Mucosa of rectum (tissue), 2 donors: ENCODE measurements around the gene ROR2.

Source experiments
- H3K27ac ChIP-seq, 2 donors: one replicate each; pipeline ENCODE4 v1.7.0; 2013; ENCODE audit warnings: inconsistent platforms in 2 of 2, low read depth in 2 of 2, low read length in 2 of 2
- H3K27me3 ChIP-seq, 2 donors: one replicate each; pipeline ENCODE4 v1.7.0; 2013; ENCODE audit warnings: low read length in 2 of 2; ENCODE audit not compliant: control insufficient read depth in 2 of 2, insufficient read depth in 2 of 2
- H3K36me3 ChIP-seq, 2 donors: one replicate each; pipeline ENCODE4 v1.7.0; 2013; ENCODE audit warnings: low read length in 2 of 2; ENCODE audit not compliant: control insufficient read depth in 2 of 2, insufficient read depth in 2 of 2
- H3K4me1 ChIP-seq, 2 donors: one replicate each; pipeline ENCODE4 v1.7.0; 2013; ENCODE audit warnings: low read length in 2 of 2, mild to moderate bottlenecking in 1 of 2; ENCODE audit not compliant: control insufficient read depth in 2 of 2, insufficient read depth in 2 of 2
- H3K4me3 ChIP-seq, 2 donors: one replicate each; pipeline ENCODE4 v1.7.0; 2013; ENCODE audit warnings: low read length in 2 of 2
- H3K9ac ChIP-seq, 2 donors: one replicate each; pipeline ENCODE4 v1.7.0; 2013; ENCODE audit warnings: low read length in 2 of 2, low read depth in 1 of 2, mild to moderate bottlenecking in 1 of 2
- H3K9me3 ChIP-seq, 2 donors: one replicate each; pipeline ENCODE4 v1.7.0; 2013; ENCODE audit warnings: low read length in 2 of 2; ENCODE audit not compliant: control insufficient read depth in 2 of 2
- donor health status: healthy.
- donor health status: Normal muscosa, but diverticular disease.

The ROR2 gene

DNA sequence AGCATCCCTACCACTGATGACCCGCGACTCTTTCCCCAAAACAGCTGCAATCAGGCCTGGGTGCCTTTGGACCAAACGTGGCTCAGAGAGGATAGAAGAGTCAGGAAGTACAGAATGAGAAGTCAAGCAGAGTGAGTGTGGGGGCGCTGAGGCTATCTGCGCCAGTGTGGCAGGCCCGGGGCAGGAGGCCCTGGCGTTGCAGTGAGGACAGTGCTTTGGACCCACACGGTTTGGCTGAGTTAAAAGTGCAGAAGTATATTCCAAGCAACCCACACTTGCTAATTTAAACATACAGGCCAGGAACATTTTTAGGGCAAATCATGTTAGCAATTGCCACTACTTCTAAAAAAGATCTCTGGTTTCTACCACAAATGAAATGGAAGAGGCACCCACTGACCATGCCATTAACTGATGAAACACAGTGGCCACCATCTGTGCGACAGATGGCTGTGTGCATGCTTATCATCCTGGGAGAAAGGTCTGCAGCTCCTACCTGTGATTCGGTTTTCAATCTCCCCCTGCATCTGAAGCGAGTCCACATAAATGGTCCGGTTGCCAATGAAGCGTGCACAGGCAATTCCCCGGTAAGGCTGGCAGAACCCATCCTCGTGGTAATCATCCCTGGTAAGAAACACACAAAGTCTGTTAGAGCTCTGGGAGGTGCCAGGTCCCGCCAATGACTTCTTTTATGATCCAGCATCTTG lies 213.0 kb downstream of the ROR2 start:
- peaks cover 0 to 3% of the 10 kb centered on the region in 2 donors for H3K36me3 ChIP-seq
- H3K4me3 ChIP-seq: no peak overlapping the region
- H3K9ac ChIP-seq: no peak overlapping the region
- no peaks in the 10 kb centered on the region for H3K4me1 ChIP-seq
- H3K9me3 ChIP-seq: no peaks in the 10 kb centered on the region
- H3K27ac ChIP-seq: no peak overlapping the region
- no peaks in the 10 kb centered on the region for H3K27me3 ChIP-seq

DNA sequence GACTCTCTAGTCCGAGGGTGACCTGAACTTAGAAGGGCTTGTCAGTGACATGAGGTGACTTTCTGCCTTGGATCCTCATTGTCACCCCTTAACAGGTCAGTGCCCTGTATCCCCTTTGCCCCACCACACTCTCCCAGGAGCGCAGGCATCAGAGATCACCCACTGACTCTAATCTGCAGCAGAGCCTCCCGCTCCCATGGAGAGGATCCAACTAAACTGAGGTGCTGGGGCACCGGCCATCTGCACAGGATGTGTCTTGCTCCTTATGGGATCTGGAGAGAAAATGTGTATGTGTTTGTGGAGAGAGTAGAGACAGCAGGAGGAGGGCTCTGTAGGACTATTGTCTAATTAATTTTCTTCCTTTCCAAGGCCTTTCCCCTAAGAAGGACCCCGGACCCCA lies 213.7 kb downstream of the ROR2 start:
- no peaks in the 10 kb centered on the region for H3K4me1 ChIP-seq
- H3K4me3 ChIP-seq: no peak overlapping the region
- H3K9ac ChIP-seq: no peak overlapping the region
- no peaks in the 10 kb centered on the region for H3K27me3 ChIP-seq
- H3K9me3 ChIP-seq: no peaks in the 10 kb centered on the region
- H3K27ac ChIP-seq: no peak overlapping the region
- H3K36me3 ChIP-seq: peaks cover 0 to 3% of the 10 kb centered on the region in 2 donors

DNA sequence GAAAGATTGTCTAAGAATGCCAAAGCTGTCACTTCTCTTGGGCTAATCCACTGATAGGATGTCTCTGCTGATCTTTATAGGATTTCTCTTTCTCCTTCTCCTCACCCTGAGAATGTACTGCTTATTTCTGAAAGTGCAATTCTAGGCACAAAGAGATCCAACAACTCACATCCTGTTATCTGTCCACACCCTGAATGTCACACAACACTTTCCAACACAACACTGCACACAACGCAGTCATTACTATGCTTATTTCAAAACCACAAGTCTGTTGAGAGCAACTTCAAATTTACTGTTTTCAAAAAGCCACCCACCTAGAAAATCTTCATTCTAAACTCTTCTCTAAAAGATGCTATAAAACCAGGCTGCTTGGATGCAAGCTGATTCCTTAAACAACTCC lies 215.0 kb downstream of the ROR2 start:
- H3K9me3 ChIP-seq: no peaks in the 10 kb centered on the region
- H3K4me3 ChIP-seq: no peak overlapping the region
- no peaks in the 10 kb centered on the region for H3K4me1 ChIP-seq
- H3K27me3 ChIP-seq: no peaks in the 10 kb centered on the region
- peaks cover 0 to 3% of the 10 kb centered on the region in 2 donors for H3K36me3 ChIP-seq
- H3K9ac ChIP-seq: no peak overlapping the region
- no peak overlapping the region for H3K27ac ChIP-seq

DNA sequence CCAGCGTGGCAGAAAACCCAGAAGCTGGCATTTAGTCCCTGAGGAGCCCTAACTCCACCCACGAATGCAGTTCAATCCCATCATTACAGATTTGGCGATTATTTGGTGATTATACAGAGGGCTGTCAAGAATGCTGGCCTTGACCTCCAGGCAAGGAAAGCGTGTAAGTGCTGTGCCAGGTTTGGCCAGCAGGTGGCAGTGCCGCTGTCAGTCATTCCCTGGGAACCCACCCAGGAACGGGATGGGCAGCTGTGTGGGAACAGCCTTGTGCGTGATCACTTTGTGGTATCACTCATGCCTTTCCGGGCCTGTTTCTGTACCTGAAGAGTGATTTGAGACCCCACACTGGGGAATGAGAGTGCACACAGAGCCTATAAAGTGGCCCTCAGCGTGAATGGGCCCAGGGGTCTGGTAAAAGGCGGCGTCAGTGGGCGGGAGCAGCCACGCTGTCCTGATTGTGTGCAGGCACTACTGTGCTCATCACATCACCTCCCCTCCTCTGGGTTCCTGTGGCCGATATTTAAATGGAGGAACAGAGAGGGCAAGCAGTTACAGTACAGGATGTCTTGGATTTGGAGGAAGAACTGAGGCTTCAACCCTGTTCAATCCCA lies 215.6 kb downstream of the ROR2 start:
- no peaks in the 10 kb centered on the region for H3K9me3 ChIP-seq
- H3K9ac ChIP-seq: no peak overlapping the region
- peaks cover 0 to 3% of the 10 kb centered on the region in 2 donors for H3K36me3 ChIP-seq
- H3K4me3 ChIP-seq: no peak overlapping the region
- H3K4me1 ChIP-seq: no peaks in the 10 kb centered on the region
- H3K27me3 ChIP-seq: no peaks in the 10 kb centered on the region
- H3K27ac ChIP-seq: no peak overlapping the region

DNA sequence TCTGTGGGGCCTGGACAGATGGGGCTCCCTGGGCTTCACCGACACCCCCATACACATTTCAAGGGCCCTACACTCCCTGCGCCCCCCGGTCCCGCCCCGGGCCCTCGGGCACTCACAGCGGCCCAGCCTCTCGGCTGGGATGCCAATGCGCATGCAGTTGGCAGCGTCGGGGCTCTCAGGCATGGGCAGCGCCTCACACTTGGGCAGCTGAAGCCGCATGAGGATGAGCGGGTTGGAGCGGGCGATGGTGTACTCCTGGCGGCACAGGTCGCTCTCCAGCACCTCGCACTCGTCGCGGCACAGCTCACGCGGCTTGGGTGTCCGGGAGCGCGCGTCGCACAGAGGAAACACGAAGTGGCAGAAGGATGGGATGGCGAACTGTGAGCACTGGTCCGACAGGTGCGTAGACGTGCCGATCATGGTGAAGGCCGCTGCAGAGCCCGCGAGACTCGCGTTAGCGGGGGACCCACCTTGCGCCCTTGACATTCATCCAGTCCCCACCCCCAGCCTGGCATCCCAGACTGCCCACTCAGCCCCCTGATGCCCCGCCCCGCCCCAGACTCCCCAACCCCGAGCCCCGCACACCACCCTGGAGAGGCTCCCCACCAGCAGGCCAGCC lies 216.9 kb downstream of the ROR2 start:
- no peak overlapping the region for H3K27ac ChIP-seq
- no peaks in the 10 kb centered on the region for H3K9me3 ChIP-seq
- no peak overlapping the region for H3K4me3 ChIP-seq
- H3K27me3 ChIP-seq: no peaks in the 10 kb centered on the region
- H3K36me3 ChIP-seq: peaks cover 0 to 3% of the 10 kb centered on the region in 2 donors
- H3K4me1 ChIP-seq: no peaks in the 10 kb centered on the region
- no peak overlapping the region for H3K9ac ChIP-seq

DNA sequence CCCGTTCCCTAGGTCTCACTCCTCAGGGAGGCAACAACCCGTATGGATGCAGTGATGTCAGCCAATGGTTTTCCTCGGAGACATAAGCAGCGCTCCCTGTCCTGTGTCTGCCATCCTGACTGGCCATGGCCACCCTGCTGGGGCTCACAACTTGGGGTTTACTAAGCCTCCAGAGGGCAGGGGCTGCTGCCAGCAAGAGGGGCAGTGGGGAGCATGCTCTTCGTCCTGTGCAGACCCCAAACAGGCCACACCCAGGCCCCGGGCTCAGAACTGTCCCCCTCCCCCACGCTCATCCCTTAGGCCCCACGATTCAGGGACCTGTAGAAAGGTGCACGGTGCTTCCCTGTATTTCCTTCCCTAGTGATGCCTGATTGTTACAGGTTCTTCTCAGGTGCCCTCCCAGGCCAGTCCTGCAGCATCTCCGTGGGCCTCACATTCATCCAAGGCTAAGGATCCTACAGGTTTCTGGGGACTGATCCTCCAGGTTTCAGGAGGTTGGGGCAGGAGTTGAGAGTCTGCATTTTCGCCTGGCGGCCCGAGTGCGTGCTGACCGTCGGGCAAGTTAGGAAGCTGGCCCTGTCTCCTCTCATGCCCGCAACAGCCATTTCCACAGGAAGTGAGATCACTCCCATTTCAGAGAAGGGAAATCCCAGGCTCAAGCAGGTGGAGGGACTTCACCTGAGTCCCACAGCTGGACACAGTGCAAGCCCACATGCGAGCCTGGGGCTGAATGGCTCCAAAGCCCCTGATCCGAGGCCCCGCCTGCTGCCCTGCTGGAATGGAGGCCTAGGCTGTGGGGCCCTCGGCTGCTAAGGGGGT lies 217.6 kb downstream of the ROR2 start:
- H3K9ac ChIP-seq: no peak overlapping the region
- no peak overlapping the region for H3K27ac ChIP-seq
- H3K4me1 ChIP-seq: no peaks in the 10 kb centered on the region
- H3K9me3 ChIP-seq: no peaks in the 10 kb centered on the region
- no peak overlapping the region for H3K4me3 ChIP-seq
- no peaks in the 10 kb centered on the region for H3K27me3 ChIP-seq
- H3K36me3 ChIP-seq: peaks cover 0 to 3% of the 10 kb centered on the region in 2 donors

DNA sequence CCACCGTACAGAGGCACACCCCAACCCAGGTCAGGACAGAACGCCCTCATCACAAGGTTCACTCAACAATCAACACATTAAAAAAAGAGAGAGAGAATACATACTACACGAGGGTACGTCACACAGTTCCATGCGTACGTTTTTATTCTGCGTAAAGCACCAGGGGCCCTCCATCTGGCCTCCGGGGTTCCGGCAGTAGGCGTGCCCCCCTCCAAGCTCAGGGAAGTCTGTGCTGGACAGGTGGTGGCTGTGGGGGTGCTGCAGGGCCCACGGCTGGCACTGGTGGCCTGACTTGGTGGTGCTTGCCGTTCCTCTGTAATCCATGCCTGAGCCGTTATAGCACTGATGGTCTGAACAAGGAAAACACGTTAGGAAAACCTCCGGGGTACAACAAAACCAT lies 219.2 kb downstream of the ROR2 start:
- Histone ChIP-seq H3K9ac (no peak overlapping the region), H3K9me3 (no peaks in the 10 kb centered on the region), H3K27me3 (no peaks in the 10 kb centered on the region), H3K4me3 (no peak overlapping the region), H3K27ac (no peak overlapping the region), H3K4me1 (no peaks in the 10 kb centered on the region), H3K36me3 (no peaks in the 10 kb centered on the region)

DNA sequence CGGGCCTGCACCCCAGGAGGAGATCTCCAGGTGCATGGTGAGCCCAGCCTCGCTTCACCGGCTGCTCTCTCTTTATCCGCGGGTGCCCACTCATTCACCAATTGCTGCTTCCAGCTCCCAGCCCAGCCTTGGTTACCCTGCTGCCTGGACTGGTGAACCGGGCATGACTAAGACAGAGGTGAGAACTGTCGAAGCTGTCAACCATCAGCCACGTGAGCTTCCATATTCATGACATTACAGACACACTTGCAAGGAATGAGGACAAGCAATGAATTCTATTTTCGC lies 220.5 kb downstream of the ROR2 start:
- H3K27me3 ChIP-seq: no peaks in the 10 kb centered on the region
- no peak overlapping the region for H3K27ac ChIP-seq
- no peak overlapping the region for H3K9ac ChIP-seq
- H3K9me3 ChIP-seq: no peaks in the 10 kb centered on the region
- H3K4me3 ChIP-seq: no peak overlapping the region
- no peaks in the 10 kb centered on the region for H3K36me3 ChIP-seq
- H3K4me1 ChIP-seq: no peaks in the 10 kb centered on the region

DNA sequence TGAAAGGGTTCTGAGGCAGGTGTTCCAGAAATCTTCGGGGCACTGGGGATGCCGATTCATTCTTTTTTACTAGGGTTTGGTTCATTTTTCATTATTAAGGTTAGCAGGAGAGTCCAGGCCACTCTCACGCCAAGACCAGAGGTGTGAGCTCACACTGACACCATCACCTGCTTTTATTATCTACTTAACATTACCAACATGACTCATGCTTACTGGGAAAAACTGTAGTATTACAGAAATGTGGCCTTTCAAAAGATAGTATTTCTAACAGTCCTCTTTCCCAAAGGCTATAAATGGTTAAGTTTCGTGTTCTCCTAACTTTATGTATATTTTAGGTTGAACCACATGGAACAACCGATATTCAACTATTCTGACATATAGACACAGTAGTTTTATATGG lies 222.1 kb downstream of the ROR2 start:
- Histone ChIP-seq H3K27me3 (no peaks in the 10 kb centered on the region), H3K9me3 (no peaks in the 10 kb centered on the region), H3K9ac (no peak overlapping the region), H3K4me3 (no peak overlapping the region), H3K36me3 (no peaks in the 10 kb centered on the region), H3K4me1 (no peaks in the 10 kb centered on the region), H3K27ac (no peak overlapping the region)

DNA sequence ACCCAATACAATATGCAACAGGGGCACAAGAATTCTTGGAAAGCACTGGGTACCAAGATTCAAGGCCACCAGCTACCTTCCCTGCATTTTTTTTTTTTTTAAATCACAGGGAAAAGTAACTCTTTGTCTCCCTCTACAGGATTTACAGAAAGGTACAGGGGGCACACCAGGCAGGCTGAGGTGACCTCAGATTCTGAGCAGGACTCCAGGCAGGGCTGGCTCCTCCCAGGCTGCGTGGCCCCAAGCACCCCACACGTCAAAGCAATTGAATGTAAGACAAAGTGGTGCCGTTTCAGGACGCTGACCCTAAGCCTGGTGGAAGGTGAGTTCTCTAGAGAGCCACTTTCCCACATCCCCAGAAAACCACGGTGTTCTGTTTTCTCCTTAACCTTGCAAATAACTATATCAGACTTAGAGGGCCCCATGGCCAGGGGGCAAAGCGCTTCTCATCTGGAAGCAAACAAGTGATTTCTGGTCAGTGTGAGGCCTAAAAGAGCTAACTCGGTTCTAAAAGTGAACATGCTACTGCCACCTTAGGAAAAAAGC lies 222.6 kb downstream of the ROR2 start:
- H3K27me3 ChIP-seq: no peaks in the 10 kb centered on the region
- no peaks in the 10 kb centered on the region for H3K9me3 ChIP-seq
- H3K4me3 ChIP-seq: no peak overlapping the region
- H3K36me3 ChIP-seq: peaks cover 0 to 1% of the 10 kb centered on the region in 2 donors
- H3K9ac ChIP-seq: no peak overlapping the region
- no peak overlapping the region for H3K27ac ChIP-seq
- H3K4me1 ChIP-seq: no peaks in the 10 kb centered on the region
